ENCODE results near the gene PTPRM.

Gene PTPRM

DNA sequence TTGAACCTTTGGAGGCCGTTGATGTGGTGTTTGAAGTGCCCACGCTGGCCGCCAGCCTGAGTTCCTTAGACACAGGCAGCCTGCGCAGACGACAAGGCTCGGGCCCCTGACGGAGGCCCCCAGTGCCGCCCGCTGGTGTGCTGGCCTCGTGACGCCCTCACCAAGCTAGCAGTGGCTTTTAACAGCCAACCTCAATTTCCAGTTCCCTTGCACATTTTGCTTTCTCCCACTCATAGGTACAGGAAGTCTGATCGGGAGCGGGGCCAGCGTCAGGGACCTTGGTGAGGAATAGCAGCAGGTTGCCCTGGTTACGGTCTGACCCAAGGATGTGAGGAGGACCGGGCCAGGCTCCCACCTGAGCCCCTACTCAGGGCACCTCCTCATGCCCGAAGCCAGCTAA, 834.5 kb downstream of the PTPRM start:
- no peaks in the 10 kb centered on the region for H3K27me3 ChIP-seq (ENCODE audit: insufficient read depth, insufficient read length)
- H3K36me3 ChIP-seq (ENCODE audit: insufficient read depth, insufficient read length, low read length): no peaks in the 10 kb centered on the region
- peaks cover 2% of the 10 kb centered on the region for H3K4me1 ChIP-seq (ENCODE audit: insufficient read depth, insufficient read length)
- no peak overlapping the region for H3K4me3 ChIP-seq (ENCODE audit: insufficient read length, low read depth)
- no peak for DNase-seq (ENCODE audit: low read depth, low spot score)
- TF ChIP-seq YY1 (IDR thresholded peaks at IDR 0.05; ENCODE audit: insufficient read depth, insufficient read length) (no peak), SUZ12 (IDR thresholded peaks at IDR 0.05; ENCODE audit: extremely low read depth, insufficient read depth, insufficient read length) (no peak), ZNF274 (IDR thresholded peaks at IDR 0.05; ENCODE audit: low read depth, low read length) (no peak)
- no peaks in the 10 kb centered on the region for H3K9me3 ChIP-seq (ENCODE audit: insufficient read depth, low read length)
- H3K9ac ChIP-seq (ENCODE audit: insufficient read length, low read depth): no peak overlapping the region

GRCh38 chr18:8402237-8402636, 835.1 kb downstream of the PTPRM start:
- TF ChIP-seq ZNF274 (IDR thresholded peaks at IDR 0.05; ENCODE audit: low read depth, low read length) (no peak), YY1 (IDR thresholded peaks at IDR 0.05; ENCODE audit: insufficient read depth, insufficient read length) (no peak), SUZ12 (IDR thresholded peaks at IDR 0.05; ENCODE audit: extremely low read depth, insufficient read depth, insufficient read length) (no peak)
- H3K27me3 ChIP-seq (ENCODE audit: insufficient read depth, insufficient read length): no peaks in the 10 kb centered on the region
- H3K4me3 ChIP-seq (ENCODE audit: insufficient read length, low read depth): no peak overlapping the region
- H3K9me3 ChIP-seq (ENCODE audit: insufficient read depth, low read length): no peaks in the 10 kb centered on the region
- no peak overlapping the region for H3K9ac ChIP-seq (ENCODE audit: insufficient read length, low read depth)
- no peaks in the 10 kb centered on the region for H3K36me3 ChIP-seq (ENCODE audit: insufficient read depth, insufficient read length, low read length)
- H3K4me1 ChIP-seq (ENCODE audit: insufficient read depth, insufficient read length): peaks cover 2% of the 10 kb centered on the region
- DNase-seq (ENCODE audit: low read depth, low spot score): no peak

GRCh38 chr18:8403713-8404112, 836.6 kb downstream of the PTPRM start:
- Histone ChIP-seq H3K36me3 (ENCODE audit: insufficient read depth, insufficient read length, low read length) (no peaks in the 10 kb centered on the region), H3K9ac (ENCODE audit: insufficient read length, low read depth) (no peak overlapping the region), H3K4me1 (ENCODE audit: insufficient read depth, insufficient read length) (no peaks in the 10 kb centered on the region), H3K27me3 (ENCODE audit: insufficient read depth, insufficient read length) (no peaks in the 10 kb centered on the region), H3K9me3 (ENCODE audit: insufficient read depth, low read length) (no peaks in the 10 kb centered on the region), H3K4me3 (ENCODE audit: insufficient read length, low read depth) (no peak overlapping the region)
- DNase-seq (ENCODE audit: low read depth, low spot score): no peak
- TF ChIP-seq YY1 (IDR thresholded peaks at IDR 0.05; ENCODE audit: insufficient read depth, insufficient read length): no peak
- TF ChIP-seq SUZ12 (IDR thresholded peaks at IDR 0.05; ENCODE audit: extremely low read depth, insufficient read depth, insufficient read length): no peak
- no peak for TF ChIP-seq ZNF274 (IDR thresholded peaks at IDR 0.05; ENCODE audit: low read depth, low read length)

GRCh38 chr18:8406186-8406867, 839.2 kb downstream of the PTPRM start:
- Histone ChIP-seq H3K27me3 (ENCODE audit: insufficient read depth, insufficient read length) (no peaks in the 10 kb centered on the region), H3K36me3 (ENCODE audit: insufficient read depth, insufficient read length, low read length) (no peaks in the 10 kb centered on the region), H3K9me3 (ENCODE audit: insufficient read depth, low read length) (peaks cover 12% of the 10 kb centered on the region), H3K4me1 (ENCODE audit: insufficient read depth, insufficient read length) (no peaks in the 10 kb centered on the region), H3K9ac (ENCODE audit: insufficient read length, low read depth) (no peak overlapping the region), H3K4me3 (ENCODE audit: insufficient read length, low read depth) (no peak overlapping the region)
- TF ChIP-seq SUZ12 (IDR thresholded peaks at IDR 0.05; ENCODE audit: extremely low read depth, insufficient read depth, insufficient read length) (no peak), ZNF274 (IDR thresholded peaks at IDR 0.05; ENCODE audit: low read depth, low read length) (no peak), YY1 (IDR thresholded peaks at IDR 0.05; ENCODE audit: insufficient read depth, insufficient read length) (no peak)
- DNase-seq (ENCODE audit: low read depth, low spot score): no peak

- no peak overlapping the region for H3K4me3 ChIP-seq (ENCODE audit: insufficient read length, low read depth)
- H3K9ac ChIP-seq (ENCODE audit: insufficient read length, low read depth): no peak overlapping the region
- DNase-seq (ENCODE audit: low read depth, low spot score): no peak
- no peaks in the 10 kb centered on the region for H3K36me3 ChIP-seq (ENCODE audit: insufficient read depth, insufficient read length, low read length)
- TF ChIP-seq YY1 (IDR thresholded peaks at IDR 0.05; ENCODE audit: insufficient read depth, insufficient read length) (no peak), SUZ12 (IDR thresholded peaks at IDR 0.05; ENCODE audit: extremely low read depth, insufficient read depth, insufficient read length) (no peak), ZNF274 (IDR thresholded peaks at IDR 0.05; ENCODE audit: low read depth, low read length) (no peak)
- no peaks in the 10 kb centered on the region for H3K4me1 ChIP-seq (ENCODE audit: insufficient read depth, insufficient read length)
- peaks cover 17% of the 10 kb centered on the region for H3K9me3 ChIP-seq (ENCODE audit: insufficient read depth, low read length)
- no peaks in the 10 kb centered on the region for H3K27me3 ChIP-seq (ENCODE audit: insufficient read depth, insufficient read length)
Measured at GRCh38 chr18:8406868-8407250, 839.7 kb downstream of the PTPRM start.

GRCh38 chr18:8409151-8409550, 842.0 kb downstream of the PTPRM start:
- DNase-seq (ENCODE audit: low read depth, low spot score): no peak
- Histone ChIP-seq H3K4me1 (ENCODE audit: insufficient read depth, insufficient read length) (no peaks in the 10 kb centered on the region), H3K4me3 (ENCODE audit: insufficient read length, low read depth) (no peak overlapping the region), H3K27me3 (ENCODE audit: insufficient read depth, insufficient read length) (no peaks in the 10 kb centered on the region), H3K9ac (ENCODE audit: insufficient read length, low read depth) (no peak overlapping the region), H3K9me3 (ENCODE audit: insufficient read depth, low read length) (peaks cover 21% of the 10 kb centered on the region), H3K36me3 (ENCODE audit: insufficient read depth, insufficient read length, low read length) (no peaks in the 10 kb centered on the region)
- TF ChIP-seq YY1 (IDR thresholded peaks at IDR 0.05; ENCODE audit: insufficient read depth, insufficient read length) (no peak), SUZ12 (IDR thresholded peaks at IDR 0.05; ENCODE audit: extremely low read depth, insufficient read depth, insufficient read length) (no peak), ZNF274 (IDR thresholded peaks at IDR 0.05; ENCODE audit: low read depth, low read length) (no peak)

DNA sequence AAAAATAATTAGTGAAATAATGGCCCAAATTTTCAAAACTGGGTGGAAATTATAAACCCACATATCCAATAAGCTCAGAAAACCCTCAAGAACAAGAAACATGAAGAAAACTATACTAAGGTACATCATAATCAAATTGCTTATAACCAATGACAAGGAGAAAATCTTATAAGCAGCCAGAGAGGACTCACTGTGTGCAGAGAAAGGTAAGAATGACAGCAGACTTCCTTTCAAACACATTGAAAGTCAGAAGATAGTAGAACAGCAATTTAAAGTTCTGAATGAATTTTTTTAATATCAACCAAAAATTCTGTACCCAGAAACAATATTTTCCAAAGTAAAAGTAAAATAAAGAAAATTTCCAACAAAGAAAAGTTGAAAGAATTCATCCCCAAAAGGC, 844.4 kb downstream of the PTPRM start:
- Histone ChIP-seq H3K27me3 (ENCODE audit: insufficient read depth, insufficient read length) (no peaks in the 10 kb centered on the region), H3K9me3 (ENCODE audit: insufficient read depth, low read length) (peaks cover 21% of the 10 kb centered on the region), H3K4me3 (ENCODE audit: insufficient read length, low read depth) (no peak overlapping the region), H3K4me1 (ENCODE audit: insufficient read depth, insufficient read length) (no peaks in the 10 kb centered on the region), H3K36me3 (ENCODE audit: insufficient read depth, insufficient read length, low read length) (no peaks in the 10 kb centered on the region), H3K9ac (ENCODE audit: insufficient read length, low read depth) (no peak overlapping the region)
- TF ChIP-seq ZNF274 (IDR thresholded peaks at IDR 0.05; ENCODE audit: low read depth, low read length) (no peak), YY1 (IDR thresholded peaks at IDR 0.05; ENCODE audit: insufficient read depth, insufficient read length) (no peak), SUZ12 (IDR thresholded peaks at IDR 0.05; ENCODE audit: extremely low read depth, insufficient read depth, insufficient read length) (no peak)
- no peak for DNase-seq (ENCODE audit: low read depth, low spot score)
